Measurements from ENCODE around the gene BRCA1.
"Not testable (repeated sequence)": the region's sequence is repeated elsewhere in the genome, so short reads cannot be mapped to it uniquely, and the experiment has no call there.

The BRCA1 gene

DNA sequence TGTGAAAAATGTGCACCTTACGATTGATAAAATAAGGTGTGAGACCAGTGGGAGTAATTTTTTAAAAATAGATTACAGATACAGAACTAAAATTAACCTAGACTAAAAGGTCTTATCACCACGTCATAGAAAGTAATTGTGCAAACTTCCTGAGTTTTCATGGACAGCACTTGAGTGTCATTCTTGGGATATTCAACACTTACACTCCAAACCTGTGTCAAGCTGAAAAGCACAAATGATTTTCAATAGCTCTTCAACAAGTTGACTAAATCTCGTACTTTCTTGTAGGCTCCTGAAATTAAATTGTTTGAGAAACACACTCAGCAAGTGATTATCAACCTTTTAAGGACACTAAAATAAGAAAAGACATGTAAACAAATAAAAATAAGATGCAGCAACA is 20.5 kb downstream of the BRCA1 start:
- no peaks in the 10 kb centered on the region for H3K27me3 ChIP-seq (replicated peaks; ENCODE audit: insufficient read depth, low read length)
- DNase-seq = no peak
- H3F3A ChIP-seq (ENCODE audit: insufficient read depth, low read length) = no peaks in the 10 kb centered on the region; the same call in 1 of the 2 replicates
- H3K36me3 ChIP-seq (replicated peaks; ENCODE audit: insufficient read depth, low read length) = no peaks in the 10 kb centered on the region
- H3K4me2 ChIP-seq (ENCODE audit: low read depth, low read length) = no peak overlapping the region
- no peaks in the 10 kb centered on the region for H3K9me3 ChIP-seq (replicated peaks; ENCODE audit: insufficient read depth, low read length)
- no peak overlapping the region for H2AFZ ChIP-seq (ENCODE audit: low read length)
- H3K9me2 ChIP-seq (replicated peaks; ENCODE audit: insufficient read depth, low read length) = no peaks in the 10 kb centered on the region
- no peaks in the 10 kb centered on the region; the same call in 1 of the 2 replicates for H4K20me1 ChIP-seq (ENCODE audit: insufficient read depth, low read length)
- TF ChIP-seq, protein P1, sequence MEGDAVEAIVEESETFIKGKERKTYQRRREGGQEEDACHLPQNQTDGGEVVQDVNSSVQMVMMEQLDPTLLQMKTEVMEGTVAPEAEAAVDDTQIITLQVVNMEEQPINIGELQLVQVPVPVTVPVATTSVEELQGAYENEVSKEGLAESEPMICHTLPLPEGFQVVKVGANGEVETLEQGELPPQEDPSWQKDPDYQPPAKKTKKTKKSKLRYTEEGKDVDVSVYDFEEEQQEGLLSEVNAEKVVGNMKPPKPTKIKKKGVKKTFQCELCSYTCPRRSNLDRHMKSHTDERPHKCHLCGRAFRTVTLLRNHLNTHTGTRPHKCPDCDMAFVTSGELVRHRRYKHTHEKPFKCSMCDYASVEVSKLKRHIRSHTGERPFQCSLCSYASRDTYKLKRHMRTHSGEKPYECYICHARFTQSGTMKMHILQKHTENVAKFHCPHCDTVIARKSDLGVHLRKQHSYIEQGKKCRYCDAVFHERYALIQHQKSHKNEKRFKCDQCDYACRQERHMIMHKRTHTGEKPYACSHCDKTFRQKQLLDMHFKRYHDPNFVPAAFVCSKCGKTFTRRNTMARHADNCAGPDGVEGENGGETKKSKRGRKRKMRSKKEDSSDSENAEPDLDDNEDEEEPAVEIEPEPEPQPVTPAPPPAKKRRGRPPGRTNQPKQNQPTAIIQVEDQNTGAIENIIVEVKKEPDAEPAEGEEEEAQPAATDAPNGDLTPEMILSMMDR (IDR thresholded peaks at IDR 0.05; ENCODE audit: low read length) = no peak
- TF ChIP-seq EZH2 (optimal IDR thresholded peaks at IDR 0.05; ENCODE audit: low read depth, low read length) (no peak), EZH2phosphoT487 (IDR thresholded peaks at IDR 0.05; ENCODE audit: low read length) (no peak)
- H3K4me1 ChIP-seq (ENCODE audit: low read length) = no peaks in the 10 kb centered on the region
- no peak overlapping the region for H3K27ac ChIP-seq (ENCODE audit: low read length)
- H3K9ac ChIP-seq (ENCODE audit: low read length) = no peak overlapping the region
- no peaks in the 10 kb centered on the region for H3K79me2 ChIP-seq (ENCODE audit: low read length)
- H3K4me3 ChIP-seq (ENCODE audit: low read length) = no peak overlapping the region

DNA sequence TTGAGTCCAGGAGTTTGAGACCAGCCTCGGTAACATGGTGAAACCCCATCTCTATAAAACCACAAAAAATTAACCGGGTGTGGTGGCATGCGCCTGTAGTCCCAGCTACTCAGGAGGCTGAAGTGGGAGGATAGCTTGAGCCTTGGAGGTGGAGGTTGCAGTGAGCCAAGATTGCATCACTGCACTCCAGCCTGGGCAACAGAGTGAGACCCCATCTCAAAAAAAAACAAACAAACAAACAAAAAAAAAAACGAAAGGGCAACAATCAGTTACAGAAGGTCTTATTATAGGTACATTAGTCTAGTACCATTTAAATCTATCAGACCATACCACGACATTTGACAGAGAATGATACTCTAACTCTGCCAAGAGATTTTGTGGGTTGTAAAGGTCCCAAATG is 29.8 kb downstream of the BRCA1 start:
- not testable (repeated sequence) for H3K27me3 ChIP-seq (replicated peaks; ENCODE audit: insufficient read depth, low read length); H3K27ac ChIP-seq (ENCODE audit: low read length); H2AFZ ChIP-seq (ENCODE audit: low read length); H3K9me3 ChIP-seq (replicated peaks; ENCODE audit: insufficient read depth, low read length); H3K79me2 ChIP-seq (ENCODE audit: low read length); H3K9ac ChIP-seq (ENCODE audit: low read length); H3K4me1 ChIP-seq (ENCODE audit: low read length); H3F3A ChIP-seq (ENCODE audit: insufficient read depth, low read length); H4K20me1 ChIP-seq (ENCODE audit: insufficient read depth, low read length); H3K4me3 ChIP-seq (ENCODE audit: low read length); H3K4me2 ChIP-seq (ENCODE audit: low read depth, low read length); DNase-seq; H3K36me3 ChIP-seq (replicated peaks; ENCODE audit: insufficient read depth, low read length); H3K9me2 ChIP-seq (replicated peaks; ENCODE audit: insufficient read depth, low read length)

- no peak for TF ChIP-seq EZH2phosphoT487 (IDR thresholded peaks at IDR 0.05; ENCODE audit: low read length)
- Histone ChIP-seq H3K9me3 (replicated peaks; ENCODE audit: insufficient read depth, low read length) (no peaks in the 10 kb centered on the region), H3K79me2 (ENCODE audit: low read length) (no peaks in the 10 kb centered on the region), H3K9me2 (replicated peaks; ENCODE audit: insufficient read depth, low read length) (no peaks in the 10 kb centered on the region), H3K4me3 (ENCODE audit: low read length) (no peak overlapping the region), H3F3A (ENCODE audit: insufficient read depth, low read length) (no peaks in the 10 kb centered on the region), H3K4me1 (ENCODE audit: low read length) (no peaks in the 10 kb centered on the region), H3K27ac (ENCODE audit: low read length) (no peak overlapping the region), H3K4me2 (ENCODE audit: low read depth, low read length) (no peak overlapping the region), H3K9ac (ENCODE audit: low read length) (no peak overlapping the region), H2AFZ (ENCODE audit: low read length) (no peak overlapping the region), H3K27me3 (replicated peaks; ENCODE audit: insufficient read depth, low read length) (no peaks in the 10 kb centered on the region), H4K20me1 (ENCODE audit: insufficient read depth, low read length) (no peaks in the 10 kb centered on the region), H3K36me3 (replicated peaks; ENCODE audit: insufficient read depth, low read length) (no peaks in the 10 kb centered on the region)
- no peak for DNase-seq
These were observed 30.9 kb downstream of the BRCA1 start for GRCh38 chr17:43094129-43094835.

- no peak overlapping the region for H3K4me2 ChIP-seq (ENCODE audit: low read depth, low read length)
These were observed 32.3 kb downstream of the BRCA1 start for GRCh38 chr17:43092901-43093300.

More at GRCh38 chr17:43092901-43093300, 32.3 kb downstream of the BRCA1 start:
- H3K36me3 ChIP-seq (replicated peaks; ENCODE audit: insufficient read depth, low read length) = no peaks in the 10 kb centered on the region
- no peaks in the 10 kb centered on the region for H3K27me3 ChIP-seq (replicated peaks; ENCODE audit: insufficient read depth, low read length)
- H3K4me3 ChIP-seq (ENCODE audit: low read length) = no peak overlapping the region
- no peak overlapping the region for H3K9ac ChIP-seq (ENCODE audit: low read length)
- no peaks in the 10 kb centered on the region for H3K79me2 ChIP-seq (ENCODE audit: low read length)
- H3K4me1 ChIP-seq (ENCODE audit: low read length) = no peaks in the 10 kb centered on the region
- H3K9me3 ChIP-seq (replicated peaks; ENCODE audit: insufficient read depth, low read length) = no peaks in the 10 kb centered on the region
- H3F3A ChIP-seq (ENCODE audit: insufficient read depth, low read length) = no peaks in the 10 kb centered on the region
- DNase-seq = no peak
- no peak overlapping the region for H2AFZ ChIP-seq (ENCODE audit: low read length)
- H3K9me2 ChIP-seq (replicated peaks; ENCODE audit: insufficient read depth, low read length) = no peaks in the 10 kb centered on the region
- H3K27ac ChIP-seq (ENCODE audit: low read length) = no peak overlapping the region
- no peak for TF ChIP-seq EZH2phosphoT487 (IDR thresholded peaks at IDR 0.05; ENCODE audit: low read length)
- TF ChIP-seq, protein P1 (IDR thresholded peaks at IDR 0.05; ENCODE audit: low read length) = no peak
- TF ChIP-seq EZH2 (optimal IDR thresholded peaks at IDR 0.05; ENCODE audit: low read depth, low read length) = no peak
- H4K20me1 ChIP-seq (ENCODE audit: insufficient read depth, low read length) = no peaks in the 10 kb centered on the region
